Subcutaneous abdominal adipose tissue (tissue), 5 donors: ENCODE measurements around the gene SPATA17.

Experiments used
- H3K27ac ChIP-seq: one replicate; pipeline ENCODE4 v1.7.0; 2013; ENCODE audit warnings: low read depth, mild to moderate bottlenecking, inconsistent platforms, low read length, moderate library complexity
- H3K27me3 ChIP-seq, 5 donors: one replicate each; pipeline ENCODE4 v1.7.0; 2013; ENCODE audit warnings: low read length in 5 of 5, inconsistent platforms in 1 of 5; ENCODE audit not compliant: control insufficient read depth in 5 of 5, insufficient read depth in 4 of 5
- H3K36me3 ChIP-seq, 5 donors: one replicate each; pipeline ENCODE4 v1.7.0; 2013; ENCODE audit warnings: low read length in 5 of 5; ENCODE audit not compliant: control insufficient read depth in 5 of 5, insufficient read depth in 5 of 5
- H3K4me1 ChIP-seq, 5 donors: one replicate each; pipeline ENCODE4 v1.7.0; 2013; ENCODE audit warnings: low read length in 5 of 5, mild to moderate bottlenecking in 3 of 5, moderate library complexity in 1 of 5; ENCODE audit not compliant: control insufficient read depth in 5 of 5, insufficient read depth in 5 of 5
- H3K4me3 ChIP-seq, 5 donors: one replicate each; pipeline ENCODE4 v1.7.0; 2013; ENCODE audit warnings: low read length in 5 of 5, low read depth in 1 of 5
- H3K9ac ChIP-seq, 5 donors: one replicate each; pipeline ENCODE4 v1.7.0; 2013; ENCODE audit warnings: low read length in 5 of 5, mild to moderate bottlenecking in 4 of 5, moderate library complexity in 3 of 5
- H3K9me3 ChIP-seq, 5 donors: one replicate each; pipeline ENCODE4 v1.7.0; 2013; ENCODE audit warnings: low read length in 5 of 5; ENCODE audit not compliant: control insufficient read depth in 5 of 5
- donor health status: healthy.
- donor health status: healthy.
- donor health status: healthy.
- donor health status: healthy.
- donor health status: healthy.

SPATA17 gene

DNA sequence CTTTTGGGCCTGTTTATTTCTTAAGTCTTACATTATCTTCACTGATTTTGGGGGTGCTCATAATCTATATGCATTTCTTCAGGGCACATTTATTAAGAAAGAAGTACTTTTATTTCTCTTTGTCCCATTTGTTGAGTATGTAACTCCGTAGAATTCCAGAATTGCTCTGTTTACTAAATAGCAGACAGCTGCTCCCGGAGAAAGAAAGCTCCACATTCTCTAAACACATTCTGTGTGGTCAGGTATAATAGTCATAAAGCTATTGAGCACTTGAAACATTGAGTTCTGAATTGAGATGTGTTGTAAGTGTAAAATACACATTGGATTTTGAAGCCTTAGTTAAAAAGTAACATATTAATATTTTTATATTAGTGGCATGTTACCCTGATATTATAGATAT lies 206.5 kb downstream of the SPATA17 start:
- Histone ChIP-seq H3K36me3 (no peaks in the 10 kb centered on the region), H3K9me3 (no peaks in the 10 kb centered on the region), H3K9ac (no peak overlapping the region), H3K4me3 (no peak overlapping the region), H3K27ac (no peak overlapping the region), H3K27me3 (no peaks in the 10 kb centered on the region), H3K4me1 (no peaks in the 10 kb centered on the region)

DNA sequence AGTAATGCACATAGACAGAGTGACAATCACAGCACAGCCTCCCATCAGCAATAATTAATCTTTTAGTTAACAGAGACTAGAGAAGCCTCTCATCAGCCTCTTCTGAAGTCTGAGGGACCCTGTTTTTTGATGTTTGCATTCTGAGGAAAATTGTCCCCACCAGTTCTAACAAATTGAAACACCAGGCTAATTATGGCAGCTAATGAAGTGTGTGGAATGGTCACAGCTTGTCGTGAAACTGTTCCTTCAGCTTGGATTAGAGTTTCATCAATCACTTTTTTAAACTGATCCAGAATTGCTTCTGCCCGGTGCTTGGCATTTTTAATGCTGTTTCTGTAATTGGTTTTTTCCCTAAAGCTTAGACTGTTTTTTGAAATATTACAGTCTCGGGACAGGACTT lies 208.0 kb downstream of the SPATA17 start:
- H3K4me3 ChIP-seq = no peak overlapping the region
- H3K4me1 ChIP-seq = no peaks in the 10 kb centered on the region
- no peak overlapping the region for H3K27ac ChIP-seq
- no peaks in the 10 kb centered on the region for H3K36me3 ChIP-seq
- H3K9me3 ChIP-seq = no peaks in the 10 kb centered on the region
- H3K27me3 ChIP-seq = no peaks in the 10 kb centered on the region
- no peak overlapping the region for H3K9ac ChIP-seq

- no peaks in the 10 kb centered on the region for H3K27me3 ChIP-seq
- H3K9me3 ChIP-seq = no peaks in the 10 kb centered on the region
- no peak overlapping the region for H3K4me3 ChIP-seq
- H3K27ac ChIP-seq = no peak overlapping the region
- H3K36me3 ChIP-seq = no peaks in the 10 kb centered on the region
- no peaks in the 10 kb centered on the region for H3K4me1 ChIP-seq
- H3K9ac ChIP-seq = no peak overlapping the region
Measured at GRCh38 chr1:217846733-217847132, 215.6 kb downstream of the SPATA17 start.

- Histone ChIP-seq H3K36me3 (no peaks in the 10 kb centered on the region), H3K9me3 (no peaks in the 10 kb centered on the region), H3K4me1 (no peaks in the 10 kb centered on the region), H3K4me3 (no peak overlapping the region), H3K9ac (no peak overlapping the region), H3K27ac (no peak overlapping the region), H3K27me3 (no peaks in the 10 kb centered on the region)
Measured at GRCh38 chr1:217847643-217848042, 216.5 kb downstream of the SPATA17 start.

- H3K36me3 ChIP-seq = no peaks in the 10 kb centered on the region
- peaks cover 0 to 3% (median 0%) of the 10 kb centered on the region in 5 donors for H3K9me3 ChIP-seq
- H3K4me1 ChIP-seq = peaks cover 0 to 10% (median 4%) of the 10 kb centered on the region in 5 donors
- no peak overlapping the region for H3K4me3 ChIP-seq
- no peak overlapping the region for H3K9ac ChIP-seq
- H3K27ac ChIP-seq = no peak overlapping the region
- no peaks in the 10 kb centered on the region for H3K27me3 ChIP-seq
Measured at GRCh38 chr1:217856342-217857034, 225.3 kb downstream of the SPATA17 start.

GRCh38 chr1:217857061-217857460 lies 225.9 kb downstream of the SPATA17 start:
- H3K36me3 ChIP-seq = no peaks in the 10 kb centered on the region
- peaks cover 0 to 10% (median 4%) of the 10 kb centered on the region in 5 donors for H3K4me1 ChIP-seq
- H3K27ac ChIP-seq = no peak overlapping the region
- H3K9ac ChIP-seq = no peak overlapping the region
- H3K4me3 ChIP-seq = no peak overlapping the region
- no peaks in the 10 kb centered on the region for H3K27me3 ChIP-seq
- H3K9me3 ChIP-seq = peaks cover 0 to 3% (median 0%) of the 10 kb centered on the region in 5 donors

DNA sequence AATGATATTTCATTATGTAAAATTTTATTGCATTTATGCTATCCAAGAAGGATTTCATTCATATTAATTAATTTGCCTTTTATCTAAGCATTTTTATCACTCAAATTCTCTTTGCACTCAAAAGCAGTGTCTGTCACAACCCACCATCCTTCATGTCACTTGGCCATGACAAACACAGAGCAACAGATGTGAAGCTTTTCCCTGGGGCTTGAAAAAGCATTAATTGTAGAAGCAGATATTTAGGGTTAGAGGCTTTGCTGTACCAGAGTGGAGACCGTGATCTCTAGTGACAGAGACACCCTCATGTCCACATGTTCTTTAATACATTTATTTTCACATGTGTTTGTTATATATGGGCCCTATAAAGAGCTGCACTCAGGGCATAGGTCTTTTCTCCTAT lies 230.5 kb downstream of the SPATA17 start:
- H3K4me1 ChIP-seq = peaks cover 0 to 9% (median 4%) of the 10 kb centered on the region in 5 donors

GRCh38 chr1:217867446-217867995 lies 236.4 kb downstream of the SPATA17 start:
- H3K27ac ChIP-seq = no peak overlapping the region
- H3K9ac ChIP-seq = no peak overlapping the region
- no peaks in the 10 kb centered on the region for H3K36me3 ChIP-seq

More for the DNA sequence above, 230.5 kb downstream of the SPATA17 start:
- peaks cover 0 to 3% (median 0%) of the 10 kb centered on the region in 5 donors for H3K9me3 ChIP-seq
- no peak overlapping the region for H3K4me3 ChIP-seq
- no peaks in the 10 kb centered on the region for H3K27me3 ChIP-seq
- H3K9ac ChIP-seq = no peak overlapping the region
- H3K27ac ChIP-seq = no peak overlapping the region
- H3K36me3 ChIP-seq = no peaks in the 10 kb centered on the region

GRCh38 chr1:217871955-217872354 lies 240.8 kb downstream of the SPATA17 start:
- Histone ChIP-seq H3K27ac (no peak overlapping the region), H3K9me3 (peaks cover 0 to 3% (median 0%) of the 10 kb centered on the region in 5 donors), H3K27me3 (peaks cover 0 to 6% (median 0%) of the 10 kb centered on the region in 5 donors), H3K4me1 (no peaks in the 10 kb centered on the region), H3K4me3 (no peak overlapping the region), H3K36me3 (no peaks in the 10 kb centered on the region), H3K9ac (no peak overlapping the region)

More at GRCh38 chr1:217867446-217867995, 236.4 kb downstream of the SPATA17 start:
- H3K4me3 ChIP-seq = no peak overlapping the region
- H3K27me3 ChIP-seq = no peaks in the 10 kb centered on the region
- H3K9me3 ChIP-seq = no peaks in the 10 kb centered on the region
- no peaks in the 10 kb centered on the region for H3K4me1 ChIP-seq

GRCh38 chr1:217875229-217875628 lies 244.1 kb downstream of the SPATA17 start:
- no peaks in the 10 kb centered on the region for H3K36me3 ChIP-seq
- peaks cover 0 to 6% (median 0%) of the 10 kb centered on the region in 5 donors for H3K27me3 ChIP-seq
- no peak overlapping the region for H3K9ac ChIP-seq
- no peak overlapping the region for H3K27ac ChIP-seq
- no peak overlapping the region for H3K4me3 ChIP-seq
- peaks cover 0 to 3% (median 0%) of the 10 kb centered on the region in 5 donors for H3K9me3 ChIP-seq
- H3K4me1 ChIP-seq = no peaks in the 10 kb centered on the region
